NOMO-1 treated with DMSO at 0.1 percent for 48 hours (cell line): Measurements from ENCODE around the gene GALNT10.
"Not testable (repeated sequence)": the region's sequence is repeated elsewhere in the genome, so short reads cannot be mapped to it uniquely, and the experiment has no call there.

Experiments
- DNase-seq: peaks from one replicate; lab custom pipeline; 2025; ENCODE audit not compliant: unreplicated experiment; lab: John Stamatoyannopoulos, UW

GALNT10 gene, protein sequence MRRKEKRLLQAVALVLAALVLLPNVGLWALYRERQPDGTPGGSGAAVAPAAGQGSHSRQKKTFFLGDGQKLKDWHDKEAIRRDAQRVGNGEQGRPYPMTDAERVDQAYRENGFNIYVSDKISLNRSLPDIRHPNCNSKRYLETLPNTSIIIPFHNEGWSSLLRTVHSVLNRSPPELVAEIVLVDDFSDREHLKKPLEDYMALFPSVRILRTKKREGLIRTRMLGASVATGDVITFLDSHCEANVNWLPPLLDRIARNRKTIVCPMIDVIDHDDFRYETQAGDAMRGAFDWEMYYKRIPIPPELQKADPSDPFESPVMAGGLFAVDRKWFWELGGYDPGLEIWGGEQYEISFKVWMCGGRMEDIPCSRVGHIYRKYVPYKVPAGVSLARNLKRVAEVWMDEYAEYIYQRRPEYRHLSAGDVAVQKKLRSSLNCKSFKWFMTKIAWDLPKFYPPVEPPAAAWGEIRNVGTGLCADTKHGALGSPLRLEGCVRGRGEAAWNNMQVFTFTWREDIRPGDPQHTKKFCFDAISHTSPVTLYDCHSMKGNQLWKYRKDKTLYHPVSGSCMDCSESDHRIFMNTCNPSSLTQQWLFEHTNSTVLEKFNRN

DNA sequence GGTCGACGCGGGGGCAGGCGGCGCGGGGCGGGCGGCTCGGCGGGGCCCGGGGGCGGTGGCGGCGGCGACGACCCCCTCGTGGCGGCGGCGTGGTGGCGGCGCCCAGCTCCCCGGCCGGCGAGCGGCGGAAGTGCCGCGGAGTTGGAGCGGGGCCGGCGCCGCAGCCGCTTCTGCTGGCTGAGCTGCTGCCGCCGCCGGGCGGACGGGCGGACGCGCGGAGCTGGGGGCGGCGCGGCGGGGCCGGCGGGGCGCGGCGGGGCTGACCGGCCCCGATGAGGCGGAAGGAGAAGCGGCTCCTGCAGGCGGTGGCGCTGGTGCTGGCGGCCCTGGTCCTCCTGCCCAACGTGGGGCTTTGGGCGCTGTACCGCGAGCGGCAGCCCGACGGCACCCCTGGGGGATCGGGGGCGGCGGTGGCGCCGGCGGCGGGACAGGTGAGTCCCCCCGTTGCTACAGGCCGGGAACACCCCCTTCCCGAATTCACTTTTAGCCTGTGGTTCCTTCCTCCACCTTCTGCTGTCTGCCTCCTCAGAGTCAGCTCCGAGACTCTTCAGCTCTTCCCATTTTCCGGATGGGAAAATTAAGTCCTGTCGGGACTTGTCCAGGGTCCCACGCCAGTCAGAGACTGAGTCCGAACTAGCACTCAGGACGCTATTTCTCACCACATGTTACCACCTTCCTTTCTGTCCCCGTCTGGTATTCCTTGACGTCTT is at the start of gene GALNT10:
Gene GALNT10, plus strand, starts transcription at position 139 of the 710 bp plus-strand sequence. Its CDS starts 134 bp downstream, at position 273.
- peak; percentile 63 for DNase-seq

DNA sequence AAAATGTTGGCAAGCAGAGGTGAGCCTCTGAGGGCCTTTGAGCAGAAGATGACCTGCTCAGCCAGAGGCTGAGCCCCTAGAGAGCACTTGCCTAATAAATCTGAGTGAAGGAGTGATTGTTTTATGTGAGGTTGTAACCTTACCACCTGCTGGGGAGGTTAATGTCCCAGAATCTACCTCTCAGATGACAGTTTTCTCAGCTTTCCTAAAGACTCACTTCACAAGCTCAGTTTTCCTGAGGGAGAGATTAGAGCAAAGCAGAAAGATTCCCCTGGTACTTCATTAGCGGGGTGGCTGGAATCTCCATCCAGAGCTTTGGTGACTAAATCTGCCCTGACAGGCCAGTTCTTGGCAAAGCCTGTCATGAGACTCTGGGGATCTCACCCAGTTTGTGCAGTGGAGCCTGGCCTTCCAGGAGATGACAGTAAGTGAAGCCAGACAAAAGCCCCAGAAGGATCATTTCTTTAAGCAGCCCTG is 48.8 kb upstream of the GALNT10 start:
- no peak for DNase-seq

DNA sequence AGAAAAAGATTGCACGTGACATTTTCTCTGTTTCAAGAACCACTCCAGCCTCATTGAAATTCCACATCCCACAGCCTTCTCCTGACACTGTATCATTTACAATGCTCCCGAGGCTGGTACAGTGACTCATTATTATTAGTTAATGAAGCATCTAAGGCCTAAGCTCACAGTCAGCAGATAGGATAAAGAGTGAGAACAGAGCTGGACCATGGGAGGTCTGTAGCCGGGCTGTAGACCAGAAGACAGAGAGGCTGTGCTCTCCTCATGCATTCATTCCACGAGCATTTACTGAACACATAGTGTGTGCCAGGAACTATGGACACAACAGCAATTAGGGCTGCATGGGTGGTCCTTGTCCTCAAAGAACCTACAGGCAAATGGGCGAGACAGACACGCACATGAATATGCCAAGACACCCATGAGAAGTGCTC is 47.3 kb upstream of the GALNT10 start:
- no peak for DNase-seq

DNA sequence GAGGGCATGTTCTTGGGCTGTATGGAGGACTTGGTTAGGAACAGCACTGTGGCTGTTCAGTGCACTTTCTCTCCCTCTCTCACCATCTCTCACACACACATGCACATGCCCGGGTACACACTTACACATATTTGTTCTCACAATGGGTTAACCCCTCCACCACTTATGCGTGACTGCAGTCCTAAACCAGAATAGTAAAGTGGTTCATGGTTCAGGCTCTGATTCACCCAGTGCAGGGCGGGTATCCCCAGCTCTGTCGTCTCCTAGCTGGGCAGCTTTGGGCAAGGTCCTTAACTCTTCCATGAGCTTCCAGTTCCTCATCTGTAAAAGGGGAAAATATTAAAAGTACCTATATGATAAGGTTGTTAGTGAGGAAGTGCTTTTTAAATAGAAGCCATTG is 45.3 kb upstream of the GALNT10 start:
- DNase-seq = no peak

DNA sequence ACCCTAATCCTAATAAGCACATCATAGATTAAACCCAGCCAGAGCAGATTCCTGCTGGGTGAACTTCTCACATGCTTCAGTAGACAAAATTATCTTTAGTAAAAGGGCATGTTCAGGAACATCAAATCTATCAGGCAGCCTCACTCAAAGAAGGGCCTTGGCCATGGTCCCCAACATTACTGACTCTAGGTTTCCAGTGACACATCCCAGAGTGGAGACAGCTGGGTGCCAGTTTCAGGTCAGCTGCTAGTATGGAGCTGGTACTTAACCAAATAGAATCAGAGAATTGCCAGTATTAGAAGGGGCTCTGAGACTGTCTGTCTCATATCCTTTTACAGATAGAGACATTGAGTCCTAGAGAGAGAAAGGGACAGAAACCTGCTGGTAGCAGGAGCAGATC is 44.1 kb upstream of the GALNT10 start:
- DNase-seq = no peak

DNA sequence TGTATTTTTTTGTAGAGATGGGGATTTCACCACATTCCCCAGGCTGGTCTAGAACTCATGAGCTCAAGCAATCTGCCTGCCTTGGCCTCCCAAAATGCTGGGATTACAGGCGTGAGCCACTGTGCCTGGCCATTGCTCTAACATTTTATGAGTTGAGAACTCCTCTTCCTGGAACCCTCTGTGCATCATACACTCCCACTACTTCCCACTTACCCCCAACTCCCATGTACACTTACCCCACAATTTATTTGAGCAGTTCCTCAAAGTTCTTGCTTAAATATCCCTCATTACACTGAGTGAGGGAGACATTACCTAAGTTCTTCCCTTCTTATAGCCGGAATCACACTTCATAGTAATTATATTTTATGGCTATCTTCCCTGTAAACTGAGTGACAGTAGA is 42.9 kb upstream of the GALNT10 start:
- DNase-seq = no peak

DNA sequence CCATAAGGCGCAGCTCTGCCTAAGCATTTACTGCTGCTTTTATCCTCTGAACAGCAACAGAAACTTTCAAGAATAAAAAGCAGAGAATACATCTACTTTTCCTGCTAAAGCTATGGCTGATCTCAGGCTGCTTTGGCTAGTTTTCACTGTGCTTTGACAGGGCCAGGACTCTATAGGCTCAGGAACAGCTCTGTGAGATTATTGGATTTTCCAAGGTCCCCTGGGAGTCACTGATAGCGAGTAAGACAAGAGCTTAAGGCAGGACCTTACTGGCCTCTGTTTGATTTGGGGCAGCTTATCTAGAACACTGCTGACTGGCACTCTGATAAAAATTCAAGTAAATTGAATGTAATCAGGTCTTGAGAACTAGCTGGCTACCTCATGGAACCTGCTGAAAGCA is 40.1 kb upstream of the GALNT10 start:
- not testable (repeated sequence) for DNase-seq

DNA sequence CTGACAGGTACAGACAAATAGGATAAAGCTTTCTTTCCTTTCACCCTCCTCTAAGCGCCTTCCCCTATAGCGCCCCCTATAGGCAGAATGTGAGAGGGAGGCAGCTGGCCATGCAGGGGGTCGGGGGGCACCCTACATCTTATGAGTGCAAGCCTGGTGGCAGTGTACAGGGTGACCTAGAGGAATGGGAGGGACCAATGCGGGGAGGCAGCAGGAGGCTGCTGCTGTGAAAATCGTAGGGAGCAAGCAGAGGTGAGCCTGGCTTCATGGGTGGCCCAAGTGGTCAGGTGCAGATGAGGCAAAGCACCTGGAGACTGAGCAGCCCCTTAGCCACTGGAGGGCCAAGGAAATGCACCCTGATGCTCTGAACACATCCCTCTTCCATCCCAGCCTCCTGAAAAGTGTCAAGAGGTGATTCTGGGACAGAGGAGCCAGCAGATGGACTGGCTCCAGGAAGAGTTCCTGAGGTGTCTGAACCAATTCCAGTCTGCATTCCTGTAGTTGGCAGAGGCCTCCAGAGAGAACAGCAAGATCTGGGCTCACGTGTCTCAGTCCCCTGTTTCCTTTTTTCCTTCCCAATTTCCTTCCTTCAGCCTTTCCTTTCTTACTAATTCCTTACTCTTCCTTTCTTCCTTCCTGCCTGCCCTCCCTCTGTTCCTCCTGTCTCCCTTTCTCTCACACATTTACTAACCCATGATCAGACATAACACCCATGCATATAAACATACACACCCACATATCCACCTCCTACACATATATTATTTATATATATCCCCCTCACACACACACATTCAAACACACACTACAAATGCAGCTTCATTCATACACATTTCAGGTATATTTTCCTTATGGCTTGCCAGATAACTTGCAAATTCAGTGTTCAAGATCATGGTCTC is 32.8 kb upstream of the GALNT10 start:
- no peak for DNase-seq

DNA sequence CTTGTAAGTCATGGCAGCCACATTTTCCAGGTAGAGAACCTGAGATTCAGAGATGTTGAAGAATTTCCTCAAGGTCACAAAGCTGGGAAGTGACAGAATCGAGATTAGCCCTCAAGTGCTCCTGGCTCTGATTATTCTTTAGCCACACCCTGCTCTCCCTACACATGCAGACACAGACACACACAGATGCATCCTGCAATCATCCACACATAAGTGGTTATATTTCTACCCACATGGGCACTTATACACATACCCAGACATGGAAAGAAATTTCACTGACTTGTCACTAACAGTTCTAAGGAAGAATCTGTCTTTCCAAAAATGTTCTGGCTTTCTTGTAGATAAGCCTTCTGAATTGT is 32.2 kb upstream of the GALNT10 start:
- DNase-seq = no peak

DNA sequence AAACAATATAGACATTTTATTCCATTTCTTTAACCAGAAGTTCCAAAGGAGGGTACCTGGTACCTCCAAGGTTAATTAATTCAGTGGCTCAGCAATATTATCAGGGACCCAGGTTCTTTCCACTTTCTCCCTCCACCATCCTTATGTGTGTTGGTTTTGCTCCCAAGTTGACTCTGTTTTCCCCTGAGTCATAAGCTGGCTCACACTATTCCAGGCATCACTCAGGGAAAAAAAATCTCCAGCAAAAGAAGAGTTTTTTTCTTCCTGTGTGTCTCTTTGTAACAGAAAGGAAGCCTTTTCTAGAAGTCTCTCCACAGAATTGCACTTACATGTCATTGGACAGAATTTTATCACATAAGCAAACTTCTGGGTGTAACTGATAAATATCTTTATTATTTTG is 31.2 kb upstream of the GALNT10 start:
- no peak for DNase-seq

DNA sequence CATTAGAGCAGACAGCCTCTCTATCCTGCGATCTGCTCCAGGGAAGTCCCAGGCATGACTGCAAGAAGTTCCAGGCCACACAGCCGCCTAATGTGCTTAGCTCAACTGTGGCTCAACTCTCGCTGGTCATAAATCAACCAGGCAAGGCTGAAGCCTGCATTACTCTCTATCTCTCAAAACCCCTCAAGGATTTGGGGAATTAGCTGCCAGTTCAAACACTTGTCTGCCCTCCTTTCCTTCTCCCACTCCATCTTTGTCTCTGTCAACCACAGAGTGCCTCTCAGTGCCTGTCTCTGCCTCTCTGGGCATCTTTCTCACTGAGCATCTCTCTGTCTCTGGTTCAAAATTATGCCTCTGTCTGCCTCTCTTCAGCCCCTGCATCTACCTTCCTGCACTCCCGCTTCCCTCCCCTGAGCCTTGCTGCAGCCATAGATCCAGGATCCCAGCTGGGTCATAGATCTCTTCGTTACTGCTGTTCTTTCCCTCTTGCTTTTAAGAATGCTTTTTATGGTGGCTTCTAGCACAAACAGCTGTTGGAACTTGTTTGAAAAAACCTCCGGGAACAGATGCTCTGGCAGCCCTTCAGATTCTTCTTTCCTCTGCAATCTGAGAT is 27.9 kb upstream of the GALNT10 start:
- DNase-seq = no peak

DNA sequence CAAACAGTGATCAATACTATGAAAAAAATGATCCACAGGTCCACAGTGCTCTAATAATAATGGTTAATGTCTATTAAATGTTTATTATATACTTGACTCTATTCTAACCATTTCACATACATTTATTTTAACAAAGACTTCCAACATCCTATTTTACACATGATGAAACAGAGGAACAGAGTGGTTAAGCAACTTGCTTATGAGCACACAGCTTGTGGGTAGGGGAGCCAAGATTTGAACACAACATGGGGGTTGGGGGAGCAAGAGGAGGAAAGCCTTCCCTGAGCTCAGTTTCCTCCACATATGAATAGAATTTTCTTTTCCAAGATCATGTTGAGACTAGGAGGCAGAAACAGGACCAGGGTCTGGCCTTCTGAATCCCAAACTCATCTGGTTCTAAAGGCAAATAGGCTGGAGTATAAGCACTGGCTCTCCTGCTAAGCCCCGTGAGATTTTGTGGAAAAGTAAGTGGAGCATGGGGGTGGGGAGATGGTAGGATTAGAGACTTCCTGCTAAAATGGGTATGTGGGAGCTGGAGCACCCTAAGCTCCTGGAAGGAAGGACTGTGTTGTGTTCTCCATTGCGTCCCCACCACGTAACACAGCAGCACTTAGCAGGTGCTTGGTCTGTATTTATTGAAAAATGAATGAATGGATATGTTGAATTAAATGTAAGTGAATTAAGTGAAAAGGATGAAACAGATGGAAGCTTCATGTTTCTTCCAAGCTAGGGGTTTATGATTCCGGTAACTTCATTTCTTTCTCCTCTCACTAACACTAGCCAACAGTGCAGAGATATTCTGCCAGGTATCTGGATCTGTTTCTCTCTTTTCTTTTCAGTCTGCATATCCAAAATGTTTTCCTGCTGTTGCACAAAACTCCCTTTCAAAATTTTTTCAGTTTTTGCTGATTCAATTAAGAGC is 26.9 kb upstream of the GALNT10 start:
- no peak for DNase-seq

DNA sequence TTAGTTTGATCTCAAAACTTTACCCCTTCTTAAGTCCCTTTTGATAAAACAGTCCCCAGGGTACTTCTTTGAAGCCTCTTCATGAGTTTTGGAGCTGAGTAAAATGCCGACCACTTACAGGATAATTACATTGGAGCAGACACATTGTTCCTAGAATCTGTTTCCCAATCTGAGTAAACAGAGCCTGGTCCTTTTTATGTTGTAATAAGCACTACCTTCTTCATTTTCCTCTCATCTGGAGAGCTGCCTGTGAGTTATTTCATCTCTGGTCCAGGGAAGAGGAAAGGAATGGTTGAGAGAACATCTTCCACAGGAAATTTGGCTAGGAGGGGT is 26.3 kb upstream of the GALNT10 start:
- no peak for DNase-seq

DNA sequence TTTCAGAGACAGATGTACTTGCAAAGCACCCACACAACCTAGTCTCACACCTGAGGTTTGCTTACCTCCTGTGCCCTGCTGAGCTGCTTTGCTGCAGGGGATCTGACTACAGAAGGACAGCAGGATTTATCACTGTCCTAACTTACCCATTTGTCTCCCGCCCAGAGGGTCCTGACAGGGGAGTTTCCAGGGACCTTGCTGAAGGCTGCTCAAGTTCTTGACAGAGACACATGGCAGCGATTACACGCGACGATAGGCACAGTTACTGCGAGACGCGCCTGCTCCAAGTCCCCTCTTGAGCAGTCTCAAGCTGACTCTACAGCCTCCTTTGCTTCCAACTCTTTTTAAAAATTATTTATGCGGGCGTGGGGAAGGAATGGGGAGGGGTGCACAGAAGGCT is 24.6 kb upstream of the GALNT10 start:
- no peak for DNase-seq

DNA sequence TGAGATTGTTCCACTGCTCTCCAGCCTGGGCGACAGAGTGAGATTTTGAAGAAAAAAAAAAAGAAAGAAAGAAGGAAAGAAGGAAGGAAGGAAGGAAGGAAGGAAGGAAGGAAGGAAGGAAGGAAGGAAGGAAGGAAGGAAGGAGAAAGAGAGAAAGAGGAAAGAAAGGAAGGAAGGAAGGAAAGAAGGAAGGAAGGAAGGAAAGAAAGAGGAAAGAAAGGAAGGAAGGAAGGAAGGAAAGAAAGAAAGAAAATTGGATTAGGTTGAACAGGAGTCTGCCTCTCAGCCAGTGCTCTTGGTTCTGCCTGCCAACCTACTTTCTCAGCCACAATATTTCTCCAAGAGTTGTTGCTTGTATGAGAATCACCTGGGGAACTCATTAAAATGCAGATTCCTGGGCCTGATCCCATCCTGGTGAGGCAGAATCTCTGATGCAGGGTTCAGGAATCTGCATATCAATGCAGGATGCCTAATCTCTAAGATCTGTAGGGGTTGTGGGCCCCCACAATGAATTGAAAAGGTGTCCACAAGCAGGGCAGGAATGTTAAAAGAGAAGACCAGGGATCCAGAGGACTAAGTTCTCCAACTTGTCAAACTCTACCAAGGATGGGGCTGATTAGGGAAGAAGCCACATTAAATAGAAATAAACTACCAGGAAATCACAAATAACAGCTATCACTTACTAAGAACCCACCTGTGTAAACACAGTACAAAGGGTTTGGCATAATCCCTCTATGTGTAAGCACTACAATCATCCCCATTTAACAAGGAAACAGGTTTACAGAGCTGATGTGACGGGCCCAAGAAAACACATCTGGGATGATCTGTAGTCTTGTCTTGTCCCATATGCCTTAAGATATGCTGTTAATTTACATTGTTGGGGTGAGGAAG is 23.4 kb upstream of the GALNT10 start:
- no peak for DNase-seq

DNA sequence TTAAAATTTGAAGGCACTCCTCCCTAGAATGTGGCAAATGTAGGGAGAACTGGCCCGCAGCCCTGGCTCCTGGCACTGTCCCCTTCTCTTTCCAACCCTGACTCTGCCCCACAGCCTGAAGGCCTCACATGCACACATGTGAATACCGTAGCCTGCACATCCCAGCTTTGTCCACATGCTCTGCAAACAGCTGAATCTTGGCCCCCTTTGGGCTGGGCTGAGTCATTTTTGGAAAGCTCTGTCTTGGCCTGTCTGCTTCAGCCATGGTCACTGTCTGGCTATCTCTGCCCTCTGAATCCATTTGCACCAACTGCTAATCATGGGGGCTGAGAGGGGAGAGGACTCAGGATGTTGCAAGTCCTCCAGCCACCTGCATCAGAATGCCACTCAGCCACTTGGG is 22.1 kb upstream of the GALNT10 start:
- DNase-seq = no peak

DNA sequence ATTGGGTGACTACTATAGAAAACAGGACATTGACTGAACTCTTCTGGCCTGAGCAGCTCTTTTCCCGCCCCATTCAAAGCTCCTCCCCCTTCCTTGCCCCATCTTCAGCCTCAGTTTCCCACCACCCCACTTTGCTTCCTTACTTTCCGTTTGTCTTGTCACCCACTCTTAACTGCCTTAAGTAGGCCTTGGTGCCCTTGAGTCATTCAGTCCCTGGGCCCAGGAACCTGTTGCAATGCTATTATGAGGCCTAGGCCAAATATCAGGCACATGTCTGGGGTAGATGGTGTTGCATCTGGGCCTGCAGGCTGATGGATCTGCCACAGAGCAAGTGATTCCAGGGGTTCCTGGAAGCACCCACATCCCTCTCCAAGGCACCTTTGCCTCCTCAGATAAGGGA is 17.7 kb upstream of the GALNT10 start:
- no peak for DNase-seq

DNA sequence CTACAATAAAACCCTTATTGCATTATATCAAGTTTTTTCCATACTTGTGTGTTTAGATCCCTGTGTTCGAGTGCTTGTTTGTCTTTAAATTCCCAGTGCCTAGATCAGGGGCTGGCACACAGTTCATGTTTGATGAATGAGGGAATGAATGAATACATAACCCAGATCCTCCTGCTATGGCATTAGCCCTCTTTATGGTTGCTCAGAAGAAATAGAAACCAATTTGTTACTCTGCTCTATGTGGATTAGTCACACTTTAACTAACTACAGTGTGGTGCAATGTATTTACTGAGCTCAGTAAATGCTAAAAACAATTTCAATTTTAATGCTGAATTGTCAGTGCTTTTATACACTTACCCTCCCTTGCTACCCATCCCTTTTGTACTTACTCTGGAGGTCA is 16.4 kb upstream of the GALNT10 start:
- no peak for DNase-seq

DNA sequence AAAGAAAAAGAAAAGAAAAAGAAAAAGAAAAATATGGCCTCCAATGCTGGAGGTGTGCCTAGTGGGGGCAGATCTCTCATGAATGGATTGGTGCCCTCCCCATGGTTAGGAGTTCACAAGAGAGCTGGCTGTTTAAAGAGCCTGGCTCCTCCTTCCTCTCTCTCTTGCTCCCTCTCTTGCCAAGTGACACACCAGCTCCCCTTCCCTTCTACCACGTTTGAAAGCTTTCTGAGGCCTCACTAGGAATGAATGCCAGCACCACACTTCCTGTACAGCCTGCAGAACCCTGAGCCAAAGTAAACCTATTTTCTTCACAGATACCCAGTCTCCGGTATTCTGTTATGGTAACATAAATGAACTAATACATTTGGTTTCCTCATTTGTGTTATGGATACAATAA is 14.4 kb upstream of the GALNT10 start:
- no peak for DNase-seq
